Epithelial cell of proximal tubule (primary cell): ENCODE data around the gene SLC41A3. TPM values are rescaled to one million over a fixed set of nuclear protein-coding genes. Genes with fewer than 3 reads are reported as not detected.

Experiments used
- DNase-seq: peaks from one replicate; pipeline ENCODE4 v3.0.0-alpha.2; 2011; ENCODE audit warnings: low read depth
- H3K4me3 ChIP-seq: 2 replicates; pipeline ENCODE4 v1.5.1; 2011; ENCODE audit warnings: low read depth, mild to moderate bottlenecking, low read length
- CTCF ChIP-seq: conservative IDR thresholded peaks from 2 replicates; pipeline ENCODE4 v1.5.1; 2012; ENCODE audit warnings: low read depth, mild to moderate bottlenecking, low read length
- total RNA-seq: library from RNA; depleted of rRNA; stranded (reverse); fragments of >200 nt; gene quantifications from 2 replicates; pipeline ENCODE4 v1.2.3, GENCODE V29; 2015

SLC41A3 gene
- total RNA-seq, 1 donor from 2014 or later, result 41.6 TPM

GRCh38 chr3:126119976-126120375 is 36.1 kb upstream of the SLC41A3 start:
- DNase-seq, result no peak
- H3K4me3 ChIP-seq, result no peak overlapping the region
- no peak for TF ChIP-seq CTCF

GRCh38 chr3:126119008-126119675 is 35.2 kb upstream of the SLC41A3 start:
- TF ChIP-seq CTCF, result no peak
- DNase-seq, result no peak
- no peak overlapping the region for H3K4me3 ChIP-seq

GRCh38 chr3:126118591-126118990 is 34.7 kb upstream of the SLC41A3 start:
- no peak for DNase-seq
- H3K4me3 ChIP-seq, result no peak overlapping the region
- no peak for TF ChIP-seq CTCF

GRCh38 chr3:126117786-126118185 is 33.9 kb upstream of the SLC41A3 start:
- no peak for TF ChIP-seq CTCF
- H3K4me3 ChIP-seq, result no peak overlapping the region
- no peak for DNase-seq

- H3K4me3 ChIP-seq, result no peak overlapping the region
- no peak for TF ChIP-seq CTCF
- DNase-seq, result no peak
Observed at GRCh38 chr3:126117212-126117611, 33.3 kb upstream of the SLC41A3 start.

- no peak for TF ChIP-seq CTCF
Observed at GRCh38 chr3:126116526-126116925, 32.6 kb upstream of the SLC41A3 start.

More at GRCh38 chr3:126116526-126116925, 32.6 kb upstream of the SLC41A3 start:
- no peak for DNase-seq
- no peak overlapping the region for H3K4me3 ChIP-seq
